Mesothelial cell of epicardium (in vitro differentiated cells): ENCODE data around the gene OCRL. TPM values are rescaled to one million over a fixed set of nuclear protein-coding genes. Genes with fewer than 3 reads are reported as not detected.
"Not testable (repeated sequence)": the region's sequence is repeated elsewhere in the genome, so short reads cannot be mapped to it uniquely, and the experiment has no call there.

ENCODE experiments used
- DNase-seq, 2 experiments: peaks; one replicate each; pipeline ENCODE4 v3.0.0; 2021; ENCODE audit warnings: low spot score in 2 of 2; ENCODE audit not compliant: unreplicated experiment in 2 of 2
- H3K27ac Mint-ChIP-seq: 2 replicates; pipeline ENCODE4 v1.8.0; 2021; ENCODE audit warnings: mixed read lengths
- H3K27me3 Mint-ChIP-seq: 2 replicates; pipeline ENCODE4 v1.8.0; 2021; ENCODE audit warnings: low read depth, mixed read lengths
- H3K36me3 Mint-ChIP-seq: 2 replicates; pipeline ENCODE4 v1.8.0; 2021; ENCODE audit warnings: mixed read lengths
- H3K4me1 Mint-ChIP-seq: 2 replicates; pipeline ENCODE4 v1.8.0; 2021; ENCODE audit warnings: mixed read lengths
- H3K4me3 Mint-ChIP-seq: 2 replicates; pipeline ENCODE4 v1.8.0; 2021; ENCODE audit warnings: mild to moderate bottlenecking, moderate library complexity, mixed read lengths
- H3K9me3 Mint-ChIP-seq: 2 replicates; pipeline ENCODE4 v1.8.0; 2021; ENCODE audit warnings: mixed read lengths
- CTCF ChIP-seq: fragments of 200-600 bp; sonication (generic); IDR thresholded peaks from one replicate; pipeline ENCODE4 v1.5.0; 2021; ENCODE audit warnings: antibody characterized with exemption; ENCODE audit not compliant: unreplicated experiment
- total RNA-seq: library from RNA; stranded (reverse); gene quantifications from 3 replicates; pipeline ENCODE4 v1.2.1, GENCODE V29; 2021

The OCRL gene
- total RNA-seq, 1 donor from 2014 or later, result 49.0 TPM

GRCh38 chrX:129556806-129557315, 16.8 kb downstream of the OCRL start:
- Mint-ChIP-seq H3K27ac (no peak overlapping the region), H3K9me3 (no peaks in the 10 kb centered on the region), H3K27me3 (no peaks in the 10 kb centered on the region), H3K4me1 (no peaks in the 10 kb centered on the region), H3K36me3 (peaks cover 31% of the 10 kb centered on the region), H3K4me3 (no peak overlapping the region)
- TF ChIP-seq CTCF, result no peak
- no peak for DNase-seq

- H3K27ac Mint-ChIP-seq, result no peak overlapping the region
- no peaks in the 10 kb centered on the region for H3K27me3 Mint-ChIP-seq
- no peaks in the 10 kb centered on the region for H3K9me3 Mint-ChIP-seq
- H3K36me3 Mint-ChIP-seq, result peaks cover 37% of the 10 kb centered on the region
- H3K4me1 Mint-ChIP-seq, result no peaks in the 10 kb centered on the region
- H3K4me3 Mint-ChIP-seq, result no peak overlapping the region
- TF ChIP-seq CTCF, result no peak
- no peak for DNase-seq
Measured at GRCh38 chrX:129557844-129558480, 17.9 kb downstream of the OCRL start.

GRCh38 chrX:129559783-129560182, 19.7 kb downstream of the OCRL start:
- no peaks in the 10 kb centered on the region for H3K27me3 Mint-ChIP-seq
- H3K4me3 Mint-ChIP-seq, result no peak overlapping the region
- no peak for TF ChIP-seq CTCF
- peaks cover 4% of the 10 kb centered on the region for H3K9me3 Mint-ChIP-seq
- no peak for DNase-seq
- H3K27ac Mint-ChIP-seq, result no peak overlapping the region
- H3K4me1 Mint-ChIP-seq, result no peaks in the 10 kb centered on the region
- H3K36me3 Mint-ChIP-seq, result peaks cover 43% of the 10 kb centered on the region

GRCh38 chrX:129561453-129561852, 21.4 kb downstream of the OCRL start:
- TF ChIP-seq CTCF, result no peak
- Mint-ChIP-seq H3K36me3 (peaks cover 51% of the 10 kb centered on the region), H3K9me3 (peaks cover 4% of the 10 kb centered on the region), H3K27ac (no peak overlapping the region), H3K4me1 (peaks cover 15% of the 10 kb centered on the region), H3K27me3 (no peaks in the 10 kb centered on the region), H3K4me3 (no peak overlapping the region)
- DNase-seq, result no peak

GRCh38 chrX:129564345-129564744, 24.3 kb downstream of the OCRL start:
- not testable (repeated sequence) for H3K4me3 Mint-ChIP-seq, H3K27me3 Mint-ChIP-seq, H3K27ac Mint-ChIP-seq, DNase-seq, H3K9me3 Mint-ChIP-seq
- H3K4me1 Mint-ChIP-seq, result peaks cover 15% of the 10 kb centered on the region
- peaks cover 50% of the 10 kb centered on the region for H3K36me3 Mint-ChIP-seq

- no peak for TF ChIP-seq CTCF
- H3K4me1 Mint-ChIP-seq, result peaks cover 15% of the 10 kb centered on the region
- DNase-seq, result no peak
- H3K27ac Mint-ChIP-seq, result peak overlapping the region; percentile 14
- H3K9me3 Mint-ChIP-seq, result peaks cover 4% of the 10 kb centered on the region
- H3K27me3 Mint-ChIP-seq, result no peaks in the 10 kb centered on the region
- peaks cover 50% of the 10 kb centered on the region for H3K36me3 Mint-ChIP-seq
- H3K4me3 Mint-ChIP-seq, result no peak overlapping the region
Measured at GRCh38 chrX:129565046-129565650, 25.1 kb downstream of the OCRL start.
